Putamen (tissue), 1 donor: Measurements from ENCODE around the gene XAB2.

Experiments used
- DNase-seq: peaks from one replicate; pipeline ENCODE4 v3.0.0-alpha.2; 2016; ENCODE audit warnings: low spot score

XAB2 gene

GRCh38 chr19:7629347-7630054, at the start of gene XAB2, which contains the start of gene PET100:
Gene XAB2 (minus strand): TSS chr19:7629545. CDS start chr19:7629527, 18 bp downstream.
Gene PET100 (plus strand): TSS chr19:7629793. CDS start chr19:7629834, 41 bp downstream.
- peak; percentile 99 for DNase-seq

- DNase-seq, result no peak
Observed at GRCh38 chr19:7677669-7678311, 48.4 kb upstream of the XAB2 start.

GRCh38 chr19:7676854-7677253, 47.5 kb upstream of the XAB2 start, which contains the start of gene MCEMP1:
Gene MCEMP1 (plus strand): TSS chr19:7677090. CDS start chr19:7677121, 31 bp downstream.
- no peak for DNase-seq

- DNase-seq, result no peak
Observed at GRCh38 chr19:7676376-7676775, 47.0 kb upstream of the XAB2 start.

GRCh38 chr19:7674010-7675005, 45.0 kb upstream of the XAB2 start:
- no peak for DNase-seq

- no peak for DNase-seq
Observed at GRCh38 chr19:7672522-7672921, 43.2 kb upstream of the XAB2 start.

- no peak for DNase-seq
Observed at GRCh38 chr19:7670790-7671189, 41.4 kb upstream of the XAB2 start.

- DNase-seq, result peak; percentile 24
Observed at GRCh38 chr19:7670150-7670783, 40.9 kb upstream of the XAB2 start.

GRCh38 chr19:7669641-7670040, 40.3 kb upstream of the XAB2 start:
- no peak for DNase-seq

GRCh38 chr19:7668842-7669241, 39.5 kb upstream of the XAB2 start, which contains the start of gene RETN:
Gene RETN (plus strand): TSS chr19:7669049. CDS start chr19:7669327, 278 bp downstream.
- DNase-seq, result no peak

- no peak for DNase-seq
Observed at GRCh38 chr19:7665076-7665475, 35.7 kb upstream of the XAB2 start.

- DNase-seq, result no peak
Observed at GRCh38 chr19:7663706-7664105, 34.4 kb upstream of the XAB2 start.

- DNase-seq, result no peak
Observed at GRCh38 chr19:7662657-7663056, 33.3 kb upstream of the XAB2 start.

GRCh38 chr19:7661744-7662538, 32.6 kb upstream of the XAB2 start:
- DNase-seq, result no peak

GRCh38 chr19:7658219-7658686, 28.9 kb upstream of the XAB2 start:
- DNase-seq, result no peak

GRCh38 chr19:7657131-7657751, 27.9 kb upstream of the XAB2 start:
- DNase-seq, result no peak

GRCh38 chr19:7655581-7655980, 26.2 kb upstream of the XAB2 start:
- DNase-seq, result no peak

- DNase-seq, result no peak
Observed at GRCh38 chr19:7654401-7654800, 25.1 kb upstream of the XAB2 start.

- peak; percentile 39 for DNase-seq
Observed at GRCh38 chr19:7652061-7652641, 22.8 kb upstream of the XAB2 start.

- DNase-seq, result no peak
Observed at GRCh38 chr19:7650148-7650547, 20.8 kb upstream of the XAB2 start.
